ENCODE data around the gene TLX3. TPM values are rescaled to one million over a fixed set of nuclear protein-coding genes. Genes with fewer than 3 reads are reported as not detected.
"Not testable (repeated sequence)": the region's sequence is repeated elsewhere in the genome, so short reads cannot be mapped to it uniquely, and the experiment has no call there.

TLX3 gene
- total RNA-seq, 1 experiment from 2014 or later: not detected

DNA sequence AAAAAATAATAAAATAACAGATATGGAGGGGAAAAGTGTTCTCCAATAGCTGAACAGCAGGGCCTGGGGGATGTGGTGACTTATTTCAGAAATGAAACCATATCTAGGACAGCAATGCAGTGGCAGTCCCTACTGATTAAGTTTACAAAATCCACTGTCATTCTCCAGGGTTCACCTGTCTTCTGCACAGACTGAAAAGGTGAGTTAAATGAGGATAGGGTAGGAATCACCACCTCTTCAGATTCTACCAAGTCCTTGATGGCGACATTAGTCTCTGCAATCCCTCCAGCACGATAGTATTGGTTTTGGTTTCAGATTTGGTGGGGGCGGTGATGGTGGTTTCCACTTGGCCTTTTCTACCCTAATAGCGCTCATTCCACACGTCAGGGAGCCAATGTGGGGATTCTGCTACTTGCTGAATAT lies 46.3 kb downstream of the TLX3 start:
- ChIA-PET POLR2A (ENCODE audit: unreplicated experiment) (no interaction called here), CTCF (no interaction called here)
- H3K4me2 ChIP-seq: no peak overlapping the region
- no peaks in the 10 kb centered on the region for H3K4me1 ChIP-seq (replicated peaks; ENCODE audit: insufficient read depth)
- H3K9me3 ChIP-seq (ENCODE audit: insufficient read depth, low read depth): no peaks in the 10 kb centered on the region
- no peaks in the 10 kb centered on the region for H4K20me1 ChIP-seq (ENCODE audit: insufficient read depth)
- no peaks in the 10 kb centered on the region for H3F3A ChIP-seq (ENCODE audit: insufficient read depth, low read depth)
- H3K36me3 ChIP-seq (ENCODE audit: low read depth): no peaks in the 10 kb centered on the region
- no TSS peak for BruUV-seq (replicated peaks)
- intact Hi-C loops (cut with micrococcal nuclease; ENCODE audit: unreplicated experiment): no loop called here
- H2AFZ ChIP-seq: no peak overlapping the region
- H3K9me2 ChIP-seq (ENCODE audit: insufficient read depth): no peaks in the 10 kb centered on the region
- no peaks in the 10 kb centered on the region for H3K79me2 ChIP-seq (ENCODE audit: low read depth)
- TF ChIP-seq EZH2 (IDR thresholded peaks at IDR 0.05; ENCODE audit: low read depth): no peak
- TF ChIP-seq, protein P1, sequence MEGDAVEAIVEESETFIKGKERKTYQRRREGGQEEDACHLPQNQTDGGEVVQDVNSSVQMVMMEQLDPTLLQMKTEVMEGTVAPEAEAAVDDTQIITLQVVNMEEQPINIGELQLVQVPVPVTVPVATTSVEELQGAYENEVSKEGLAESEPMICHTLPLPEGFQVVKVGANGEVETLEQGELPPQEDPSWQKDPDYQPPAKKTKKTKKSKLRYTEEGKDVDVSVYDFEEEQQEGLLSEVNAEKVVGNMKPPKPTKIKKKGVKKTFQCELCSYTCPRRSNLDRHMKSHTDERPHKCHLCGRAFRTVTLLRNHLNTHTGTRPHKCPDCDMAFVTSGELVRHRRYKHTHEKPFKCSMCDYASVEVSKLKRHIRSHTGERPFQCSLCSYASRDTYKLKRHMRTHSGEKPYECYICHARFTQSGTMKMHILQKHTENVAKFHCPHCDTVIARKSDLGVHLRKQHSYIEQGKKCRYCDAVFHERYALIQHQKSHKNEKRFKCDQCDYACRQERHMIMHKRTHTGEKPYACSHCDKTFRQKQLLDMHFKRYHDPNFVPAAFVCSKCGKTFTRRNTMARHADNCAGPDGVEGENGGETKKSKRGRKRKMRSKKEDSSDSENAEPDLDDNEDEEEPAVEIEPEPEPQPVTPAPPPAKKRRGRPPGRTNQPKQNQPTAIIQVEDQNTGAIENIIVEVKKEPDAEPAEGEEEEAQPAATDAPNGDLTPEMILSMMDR (conservative IDR thresholded peaks at IDR 0.05): no peak
- H3K27me3 ChIP-seq (ENCODE audit: insufficient read depth, low read depth): no peaks in the 10 kb centered on the region
- DNase-seq: no peak
- H3K4me3 ChIP-seq: no peak overlapping the region
- H3K27ac ChIP-seq: no peak overlapping the region

DNA sequence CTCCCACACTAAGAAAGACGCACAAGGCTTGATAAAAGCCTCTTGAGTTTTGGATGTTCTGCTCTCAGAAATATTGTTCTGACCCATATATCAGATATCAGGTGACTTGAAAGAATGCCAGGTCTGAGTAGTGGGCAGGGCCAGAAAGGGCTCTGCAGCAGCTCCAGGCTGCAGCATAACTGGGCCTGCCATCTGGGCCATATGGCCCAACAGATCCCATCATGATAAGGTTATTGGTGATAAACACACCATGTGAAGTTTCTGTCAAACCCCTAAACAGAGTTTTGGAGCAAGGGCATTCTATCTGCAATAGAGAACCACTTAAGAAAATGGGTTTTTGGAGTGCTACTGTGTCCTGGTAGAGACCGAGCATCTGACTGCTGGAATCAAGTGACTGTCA lies 48.8 kb downstream of the TLX3 start:
- no TSS peak for BruUV-seq (replicated peaks)
- H3K27me3 ChIP-seq (ENCODE audit: insufficient read depth, low read depth): no peaks in the 10 kb centered on the region
- CTCF ChIA-PET: interaction anchor here (0.5 kb wide), 1 partner anchor 702 kb away, joined by 5 read pairs; no protein-coding TSS in a partner anchor

DNA sequence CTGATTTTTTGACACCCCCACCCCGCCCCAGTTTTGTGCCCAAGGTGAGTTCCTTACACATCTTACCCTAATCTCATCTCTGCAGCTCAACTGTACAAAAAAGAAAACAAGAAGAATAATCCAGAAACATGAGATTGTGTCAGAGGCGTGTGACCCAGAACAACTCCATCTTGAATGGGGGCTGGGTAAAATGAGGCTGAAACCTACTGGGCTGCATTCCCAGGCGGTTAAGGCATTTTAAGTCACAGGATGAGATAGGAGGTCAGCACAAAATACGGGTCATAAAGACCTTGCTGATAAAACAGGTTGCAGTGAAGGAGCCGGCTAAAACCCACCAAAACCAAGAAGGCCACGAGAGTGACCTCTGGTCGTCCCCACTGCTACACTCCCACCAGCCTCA lies 52.1 kb downstream of the TLX3 start:
- H4K20me1 ChIP-seq (ENCODE audit: insufficient read depth); H3K79me2 ChIP-seq (ENCODE audit: low read depth); H3K4me1 ChIP-seq (replicated peaks; ENCODE audit: insufficient read depth); H3K4me3 ChIP-seq; H3K9me2 ChIP-seq (ENCODE audit: insufficient read depth); BruUV-seq (replicated peaks); H3F3A ChIP-seq (ENCODE audit: insufficient read depth, low read depth); H3K27ac ChIP-seq; H3K9me3 ChIP-seq (ENCODE audit: insufficient read depth, low read depth); H2AFZ ChIP-seq; H3K4me2 ChIP-seq; POLR2A ChIA-PET (ENCODE audit: unreplicated experiment); H3K36me3 ChIP-seq (ENCODE audit: low read depth); intact Hi-C loops (cut with micrococcal nuclease; ENCODE audit: unreplicated experiment); H3K27me3 ChIP-seq (ENCODE audit: insufficient read depth, low read depth); DNase-seq: not testable (repeated sequence)
- CTCF ChIA-PET: interaction anchor here (0.6 kb wide), 1 partner anchor 12 kb away, joined by 3 read pairs; no protein-coding TSS in a partner anchor

More for the DNA sequence above, 48.8 kb downstream of the TLX3 start:
- Histone ChIP-seq H3K36me3 (ENCODE audit: low read depth) (no peaks in the 10 kb centered on the region), H3K27ac (no peak overlapping the region), H3K4me1 (replicated peaks; ENCODE audit: insufficient read depth) (no peaks in the 10 kb centered on the region), H3K4me3 (no peak overlapping the region), H3F3A (ENCODE audit: insufficient read depth, low read depth) (no peaks in the 10 kb centered on the region), H3K9me3 (ENCODE audit: insufficient read depth, low read depth) (no peaks in the 10 kb centered on the region), H2AFZ (no peak overlapping the region), H3K4me2 (no peak overlapping the region), H3K79me2 (ENCODE audit: low read depth) (no peaks in the 10 kb centered on the region), H4K20me1 (ENCODE audit: insufficient read depth) (no peaks in the 10 kb centered on the region), H3K9me2 (ENCODE audit: insufficient read depth) (no peaks in the 10 kb centered on the region)
- no peak for TF ChIP-seq EZH2 (IDR thresholded peaks at IDR 0.05; ENCODE audit: low read depth)
- TF ChIP-seq, protein P1 (conservative IDR thresholded peaks at IDR 0.05): no peak
- POLR2A ChIA-PET (ENCODE audit: unreplicated experiment): no interaction called here
- intact Hi-C loops (cut with micrococcal nuclease; ENCODE audit: unreplicated experiment): no loop called here
- DNase-seq: no peak

Other genes starting within 250 kb of the TLX3 start
- 2,285 and 2,364 TPM in 2 replicates for gene NPM1, start 78.6 kb downstream of the TLX3 start, total RNA-seq (2021)
- 0.52 and 1.1 TPM in 2 replicates for gene FGF18, start 110.4 kb downstream of the TLX3 start, total RNA-seq (2021)